Measurements from ENCODE around the gene HIC1. TPM values are rescaled to one million over a fixed set of nuclear protein-coding genes. Genes with fewer than 3 reads are reported as not detected.

The HIC1 gene
- total RNA-seq, 4 donors from 2014 or later, result 3.6 to 26.8 (median 10.0) TPM

DNA sequence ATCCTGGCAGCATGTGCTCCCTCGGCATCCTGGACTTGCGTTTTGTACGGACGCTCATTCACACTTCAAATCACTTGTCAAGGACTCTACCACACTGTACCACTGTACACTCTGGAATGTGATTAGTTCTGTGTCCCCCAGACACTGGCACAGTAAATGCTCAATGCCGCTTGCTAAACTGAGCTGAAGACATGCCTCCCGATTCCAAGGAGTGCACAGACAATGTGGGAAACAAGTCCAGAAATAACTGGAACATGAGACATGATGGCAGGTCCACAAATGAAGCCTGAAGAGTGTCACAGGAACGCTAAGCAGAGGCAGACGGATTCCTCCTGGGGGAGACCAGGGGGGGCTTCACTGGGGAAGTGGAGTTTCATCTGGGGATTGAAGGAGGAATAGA lies 22.1 kb downstream of the HIC1 start:
- TF ChIP-seq CTCF (IDR thresholded peaks at IDR 0.05; ENCODE audit: low read depth), result no peak

DNA sequence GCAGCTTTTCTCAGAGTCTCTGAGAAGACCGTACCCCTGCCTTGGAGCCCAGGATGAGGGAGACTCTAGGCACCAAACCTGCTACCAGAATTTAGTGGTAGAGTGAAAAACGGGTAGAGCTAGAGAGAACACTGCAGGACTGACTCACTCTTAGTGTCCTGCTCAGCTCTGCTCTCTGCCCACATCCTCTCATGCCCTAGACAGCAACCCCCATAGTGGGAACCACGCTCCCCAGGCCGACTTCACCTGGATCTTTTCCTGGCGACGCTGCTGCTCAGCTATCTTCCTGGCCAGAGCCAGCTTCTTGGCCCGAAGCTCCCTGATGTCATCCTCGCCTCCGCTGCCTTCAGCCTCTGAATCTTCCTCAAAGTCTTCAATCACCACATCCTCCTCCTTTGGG lies 26.7 kb downstream of the HIC1 start:
- TF ChIP-seq CTCF (IDR thresholded peaks at IDR 0.05; ENCODE audit: low read depth), result no peak

DNA sequence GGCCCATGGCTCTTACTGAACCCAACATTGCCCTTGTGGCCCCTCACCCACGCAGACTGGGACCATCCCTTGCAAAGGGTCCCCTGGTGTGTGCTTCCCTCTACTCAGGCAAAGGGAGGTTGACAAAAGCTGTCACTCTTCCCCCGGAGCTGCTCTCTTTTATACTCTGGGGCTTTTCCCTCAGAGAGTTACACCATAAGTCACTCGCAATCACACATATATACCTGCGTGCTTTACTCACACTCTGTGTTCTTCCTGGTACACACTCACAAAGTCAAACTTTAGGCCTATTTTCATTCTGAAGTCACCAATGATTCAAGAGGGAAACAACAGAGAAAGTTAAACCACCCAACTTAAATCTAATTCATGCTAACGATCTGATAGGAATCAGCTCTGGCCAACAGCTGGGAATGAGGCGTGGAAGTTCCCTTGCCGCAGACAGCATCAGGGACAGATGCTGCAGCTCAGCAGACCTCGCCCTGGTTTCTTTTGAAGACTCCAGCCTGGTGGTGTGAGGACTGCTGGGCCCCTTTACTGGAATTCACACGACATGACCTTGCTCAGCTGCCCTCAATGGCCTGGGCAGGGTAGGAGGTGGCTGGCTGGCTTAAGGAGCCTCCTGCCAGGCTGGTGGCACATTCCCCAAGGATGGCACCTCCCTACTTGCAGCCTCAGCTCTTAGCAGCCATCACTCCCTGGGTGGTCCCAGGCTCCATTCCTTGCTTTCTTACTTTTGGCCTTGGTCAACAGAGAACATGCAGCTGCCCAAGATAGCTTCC lies 27.3 kb downstream of the HIC1 start:
- TF ChIP-seq CTCF (IDR thresholded peaks at IDR 0.05; ENCODE audit: low read depth), result no peak

GRCh38 chr17:2083613-2084035 lies 28.7 kb downstream of the HIC1 start:
- TF ChIP-seq CTCF (IDR thresholded peaks at IDR 0.05; ENCODE audit: low read depth), result no peak

DNA sequence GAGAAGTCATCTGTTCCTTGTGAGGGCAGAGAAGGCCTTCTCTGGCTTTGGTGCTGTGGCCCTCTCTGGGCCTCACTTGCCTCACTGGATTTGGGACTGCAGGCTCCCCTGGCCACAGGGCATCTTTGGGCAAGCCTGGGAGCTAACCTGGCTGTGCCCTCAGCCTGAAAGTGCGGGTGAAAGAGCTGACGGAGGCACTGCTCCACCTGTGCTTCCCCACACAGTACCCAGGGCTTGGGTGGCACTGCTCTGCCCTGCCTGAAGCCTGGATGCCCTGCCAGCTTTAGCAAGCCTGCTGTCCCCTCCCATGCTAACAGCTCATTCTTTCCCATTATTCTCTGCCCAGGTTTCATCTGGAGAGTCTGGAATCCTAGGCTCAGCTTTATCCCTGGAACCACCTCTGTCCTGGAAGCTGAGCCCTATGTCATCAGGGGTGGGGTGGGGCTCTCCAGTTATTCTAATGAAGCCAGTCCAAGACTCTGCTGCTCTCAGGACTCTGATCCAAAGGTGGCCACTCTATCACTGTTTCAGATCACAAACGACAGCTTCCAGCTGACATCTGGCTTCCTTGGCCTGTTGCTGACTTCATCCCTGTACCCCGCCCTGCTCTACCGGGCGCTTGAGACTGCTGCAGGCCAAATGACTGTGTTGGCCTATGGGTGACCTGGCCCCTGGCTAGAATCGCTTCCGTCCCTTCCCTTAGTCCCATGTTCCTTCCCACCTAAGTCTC lies 29.3 kb downstream of the HIC1 start:
- no peak for TF ChIP-seq CTCF (IDR thresholded peaks at IDR 0.05; ENCODE audit: low read depth)

- TF ChIP-seq CTCF (IDR thresholded peaks at IDR 0.05; ENCODE audit: low read depth), result no peak
These were observed 30.1 kb downstream of the HIC1 start for GRCh38 chr17:2084766-2085647.

- TF ChIP-seq CTCF (IDR thresholded peaks at IDR 0.05; ENCODE audit: low read depth), result no peak
These were observed 30.7 kb downstream of the HIC1 start for GRCh38 chr17:2085648-2085949.

Measured in subcutaneous adipose tissue (tissue), 4 donors.